Stimulated activated CD4-positive, alpha-beta T cell treated with anti-CD3 and anti-CD28 coated beads, TNF-alpha, amount 100 ng/mL, for 4 hours (primary cell): ENCODE results near the gene DNAJC25.

ENCODE experiments used
- DNase-seq, 3 experiments: peaks; one replicate each; pipeline ENCODE4 v3.0.0-alpha.2; 2020; ENCODE audit warnings: low read depth in 3 of 3

The DNAJC25 gene

GRCh38 chr9:111627260-111627963 is 3.7 kb upstream of the DNAJC25 start:
- no peak for DNase-seq

- DNase-seq = no peak
Measured at GRCh38 chr9:111628411-111628810, 2.7 kb upstream of the DNAJC25 start.

GRCh38 chr9:111630182-111630963 is 761 bp upstream of the DNAJC25 start:
- DNase-seq = no peak

- DNase-seq = no peak
Measured at GRCh38 chr9:111630964-111631213, 245 bp upstream of the DNAJC25 start.

DNA sequence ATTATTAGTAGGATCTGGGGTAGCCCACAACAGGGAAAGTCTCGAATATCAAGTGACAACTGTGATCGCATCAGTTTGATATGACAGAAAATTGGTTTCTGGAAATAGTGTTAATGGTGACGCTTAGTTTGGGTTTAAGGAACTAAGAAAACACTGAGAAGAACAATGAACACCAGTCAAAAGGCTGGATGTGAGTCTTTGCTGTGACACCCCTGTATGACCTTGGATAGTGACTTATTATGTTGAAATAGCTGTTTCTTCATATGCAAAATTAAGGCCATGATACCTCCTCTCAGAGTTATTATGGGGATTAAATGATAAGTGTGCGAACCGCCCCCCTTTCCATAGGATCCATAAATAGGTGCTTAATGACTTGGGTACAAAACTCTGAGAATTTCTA is 926 bp downstream of the DNAJC25 start:
- no peak for DNase-seq

DNA sequence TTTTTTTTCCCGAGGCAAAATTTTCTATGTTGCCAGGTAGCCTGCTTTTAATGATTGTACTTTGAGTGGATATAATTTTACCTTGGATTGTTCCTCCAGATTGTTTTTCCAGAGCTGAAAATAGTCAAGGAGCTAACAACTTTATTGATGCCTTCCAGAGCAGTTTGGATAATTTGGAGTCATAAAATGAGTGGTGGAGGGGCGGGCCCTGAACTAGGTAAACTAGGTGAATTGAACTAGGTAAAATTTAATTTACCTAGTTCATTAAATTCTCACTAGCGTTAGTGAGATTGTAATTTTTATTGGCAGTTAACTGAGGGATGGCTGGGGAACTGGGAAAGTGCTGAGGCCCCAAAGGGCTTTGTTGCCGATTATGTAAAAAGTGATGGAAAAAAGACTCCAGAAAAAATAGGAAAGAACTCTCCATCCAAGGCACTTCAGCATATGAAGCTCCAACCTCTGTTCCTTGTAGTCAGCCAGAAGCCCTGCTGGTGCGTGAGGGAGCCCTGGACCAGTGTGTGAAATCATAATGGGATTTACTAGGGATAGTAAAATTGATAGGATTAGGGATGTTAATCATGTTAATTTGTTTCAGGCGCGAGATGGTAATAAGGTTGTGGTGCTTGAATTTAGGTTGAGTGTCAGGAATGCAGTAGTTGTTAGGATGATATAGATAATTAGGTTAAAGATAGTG is 1.7 kb downstream of the DNAJC25 start:
- no peak for DNase-seq

GRCh38 chr9:111633389-111633736 is 2.2 kb downstream of the DNAJC25 start:
- DNase-seq = no peak

GRCh38 chr9:111634860-111635259 is 3.7 kb downstream of the DNAJC25 start:
- no peak for DNase-seq

DNA sequence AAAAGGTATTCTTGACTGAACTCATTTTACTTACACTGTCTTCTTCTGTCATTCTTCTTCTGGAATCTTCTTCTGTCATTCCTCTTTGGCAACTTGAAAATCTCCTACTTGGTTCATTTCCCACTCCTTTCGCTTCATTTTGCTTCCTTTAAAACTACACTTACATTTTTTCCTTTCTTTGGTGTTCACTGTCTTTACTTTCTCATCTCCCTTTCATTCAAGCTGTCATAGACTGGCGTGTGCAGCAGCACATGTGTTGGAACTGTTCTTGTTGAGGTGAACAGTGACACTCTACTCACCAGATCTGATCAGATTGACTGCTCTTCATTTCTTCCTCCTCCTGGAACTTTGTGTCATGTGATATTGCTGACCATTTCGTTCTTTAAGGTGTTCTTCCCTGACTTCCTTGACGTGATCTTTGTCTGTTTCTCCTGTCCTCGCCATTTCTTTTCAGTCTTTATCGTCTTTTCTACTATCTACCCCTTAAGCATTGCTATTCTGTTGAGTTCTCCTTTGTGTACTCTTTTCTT is 6.4 kb downstream of the DNAJC25 start:
- DNase-seq = no peak

GRCh38 chr9:111644195-111644772 is 13.2 kb downstream of the DNAJC25 start:
- DNase-seq = no peak

DNA sequence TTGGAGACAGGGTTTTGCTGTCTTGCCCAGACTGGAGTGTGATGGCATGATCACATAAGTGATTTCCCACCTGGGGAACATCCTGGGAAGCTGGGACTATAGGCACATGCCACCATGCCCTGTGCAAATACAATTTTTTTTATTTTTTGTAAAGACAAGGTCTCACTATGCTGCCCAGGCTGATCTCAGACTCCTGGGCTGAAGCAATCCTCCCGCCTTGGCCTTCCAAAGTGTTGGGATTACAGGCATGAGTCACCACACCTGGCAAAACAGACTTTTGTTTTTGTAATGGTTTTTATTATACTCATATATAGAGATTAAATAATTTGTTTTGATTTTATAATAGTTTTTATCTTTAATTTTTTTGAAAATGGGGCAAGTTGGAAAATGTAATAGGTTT is 14.7 kb downstream of the DNAJC25 start:
- DNase-seq = no peak

- no peak for DNase-seq
Measured at GRCh38 chr9:111646417-111646816, 15.3 kb downstream of the DNAJC25 start.

GRCh38 chr9:111648066-111648465 is 16.9 kb downstream of the DNAJC25 start:
- no peak for DNase-seq

DNA sequence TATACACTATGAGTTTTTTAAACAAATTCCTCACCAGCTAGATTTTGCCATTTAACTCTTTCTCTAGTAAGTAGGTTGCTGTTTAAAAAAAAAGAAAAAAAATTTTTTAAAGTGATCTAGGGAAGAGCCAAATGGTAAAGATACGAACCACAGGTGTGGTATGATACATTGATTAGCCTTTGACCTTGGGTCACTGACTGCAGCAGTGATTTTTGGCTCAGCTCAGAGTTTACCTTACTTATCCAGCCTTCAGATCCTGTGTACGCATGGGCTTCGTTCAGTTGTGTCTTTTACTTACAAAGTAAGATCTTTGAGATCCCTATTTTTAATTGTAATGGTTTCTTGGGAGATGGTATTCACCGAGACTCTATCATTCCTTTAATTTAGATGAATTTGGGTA is 17.9 kb downstream of the DNAJC25 start:
- DNase-seq = no peak

- no peak for DNase-seq
Measured at GRCh38 chr9:111657051-111657450, 25.9 kb downstream of the DNAJC25 start.

- DNase-seq = no peak
Measured at GRCh38 chr9:111658943-111659342, 27.8 kb downstream of the DNAJC25 start.

DNA sequence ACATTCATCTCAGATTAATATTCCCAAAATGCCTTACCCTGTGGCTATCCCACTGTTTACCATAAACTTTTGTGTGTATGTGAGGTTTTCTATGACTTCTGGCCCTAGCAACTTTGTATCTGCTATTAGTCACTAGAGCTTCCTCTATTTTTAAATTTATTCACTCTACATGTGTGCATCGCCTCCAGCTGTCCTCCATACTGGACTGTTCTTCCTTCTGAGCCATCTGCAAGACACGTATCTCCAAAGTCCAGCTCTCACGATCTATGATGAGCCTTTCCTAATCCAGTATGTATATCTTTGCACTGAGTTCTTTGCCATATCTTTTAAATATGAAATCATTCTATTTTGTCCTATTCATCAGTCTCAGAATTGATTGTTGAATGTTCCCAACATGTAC is 28.6 kb downstream of the DNAJC25 start:
- no peak for DNase-seq

GRCh38 chr9:111661150-111661801 is 30.1 kb downstream of the DNAJC25 start, which contains the start of gene GNG10:
GNG10 (plus strand) TSS chr9:111661605; CDS start chr9:111661635, 30 bp downstream.
- peak; percentile 52 to 59 (median 54) for DNase-seq

DNA sequence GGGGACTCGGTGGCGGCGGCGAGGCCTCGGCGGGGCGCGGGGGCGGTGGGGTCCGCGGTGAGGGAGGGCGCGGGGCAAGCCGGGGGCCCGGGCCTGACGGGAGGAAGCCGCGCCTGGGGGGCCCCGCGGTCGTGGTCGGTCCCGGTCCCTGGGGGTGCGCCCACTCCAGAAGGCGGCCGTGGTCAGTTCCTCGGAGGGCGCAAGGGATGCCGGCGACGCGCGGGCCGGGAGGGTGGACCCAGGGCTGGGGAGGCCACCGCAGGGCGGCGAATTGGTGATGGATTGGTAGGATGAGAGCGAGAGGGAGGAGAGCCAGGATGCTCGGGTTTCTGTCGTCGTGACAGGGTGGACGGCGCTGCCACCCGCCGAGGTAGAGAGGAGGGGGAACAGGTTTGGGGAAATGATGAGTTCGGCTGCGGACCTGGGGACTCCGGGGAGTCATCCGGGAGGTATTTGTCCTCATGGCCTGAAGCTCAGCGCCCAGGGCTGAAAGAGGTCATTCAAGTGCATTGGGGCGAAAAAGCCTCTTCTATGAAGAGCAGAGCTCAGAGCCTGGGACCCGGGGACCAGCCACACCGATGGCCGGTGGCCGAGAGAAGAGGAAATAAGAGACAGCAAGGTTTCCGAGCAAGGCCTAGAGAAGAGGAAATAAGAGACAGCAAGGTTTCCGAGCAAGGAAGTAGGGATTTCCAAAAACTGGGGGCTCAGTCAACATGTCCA is 30.8 kb downstream of the DNAJC25 start:
- peak in 1 of 3 experiments; percentile 7 for DNase-seq

DNA sequence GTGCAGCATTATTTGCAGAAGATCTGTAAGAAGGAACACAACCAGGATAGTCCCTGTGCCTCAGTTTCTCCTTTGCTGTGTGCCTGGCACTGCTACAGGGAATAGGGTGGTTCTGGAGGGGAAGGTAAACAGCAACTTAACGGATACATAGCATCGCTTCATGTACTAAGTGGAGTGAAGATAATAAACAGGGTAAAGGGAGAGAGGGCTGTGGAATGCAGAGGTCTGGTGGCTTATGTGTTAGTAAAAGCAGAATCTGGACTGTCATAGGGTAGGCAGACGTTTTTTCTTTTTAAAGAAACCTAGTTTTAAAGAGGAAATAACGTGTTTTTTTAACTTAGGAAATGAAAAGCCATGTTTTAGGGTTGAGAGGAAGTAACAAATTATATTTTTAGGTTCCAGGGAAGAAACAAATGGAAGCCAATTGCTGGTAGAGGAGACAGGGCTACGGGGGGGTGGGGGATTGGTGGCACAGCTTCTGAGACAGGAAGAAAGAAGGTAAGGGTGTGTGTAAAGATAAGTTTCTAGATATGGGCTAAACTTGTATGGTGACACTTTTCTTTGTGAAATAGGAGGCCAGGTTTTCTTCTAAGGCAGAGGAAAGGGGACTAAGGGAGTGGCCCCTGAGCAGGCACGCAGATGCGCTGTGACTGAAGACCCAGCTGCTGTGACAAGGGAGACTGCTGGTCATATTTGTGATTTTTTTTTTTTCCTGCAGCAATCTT is 31.6 kb downstream of the DNAJC25 start:
- no peak for DNase-seq
